H1 (cell line): ENCODE results near the gene CDKN2A. TPM values are rescaled to one million over a fixed set of nuclear protein-coding genes. Genes with fewer than 3 reads are reported as not detected.

Experiments used
- CTCF ChIA-PET: fragments of 300-600 bp; sonication (Branson Sonifier 250); formaldehyde crosslinking; loops from one replicate; lab custom pipeline; 2021; ENCODE audit not compliant: partially characterized antibody; lab: Charles Lee
- POLR2A ChIA-PET: fragments of 300-600 bp; sonication (Branson Sonifier 250); formaldehyde crosslinking; loops from one replicate; lab custom pipeline; 2021; ENCODE audit warnings: inconsistent platforms; ENCODE audit not compliant: partially characterized antibody; lab: Charles Lee
- DNase-seq, 2 experiments: peaks; one replicate each; pipeline versions ENCODE4 v3.0.0 to v3.0.0-alpha.2; 2010 to 2022; ENCODE audit warnings: low spot score in 2 of 2, low read depth in 1 of 2, mixed read lengths in 1 of 2
- FAIRE-seq: peaks from 2 replicates; lab custom pipeline; 2011; peaks lifted over from hg19 to GRCh38; lab: Jason Lieb, UNC
- H2AFZ ChIP-seq: 2 replicates; pipeline ENCODE4 v1.8.1; 2012; ENCODE audit warnings: low read length, inconsistent platforms
- H2AK5ac ChIP-seq: 2 replicates; pipeline ENCODE4 v1.6.1; 2013; ENCODE audit warnings: low read depth, low read length
- H2BK120ac ChIP-seq: replicated peaks from 2 replicates; pipeline ENCODE3; 2013; ENCODE audit warnings: low read depth, low read length, inconsistent platforms
- H2BK12ac ChIP-seq: 2 replicates; pipeline ENCODE4 v1.6.1; 2013; ENCODE audit warnings: low read depth, low read length
- H2BK15ac ChIP-seq: 2 replicates; pipeline ENCODE4 v1.6.1; 2013; ENCODE audit warnings: low read length
- H2BK20ac ChIP-seq: 2 replicates; pipeline ENCODE4 v1.6.1; 2013; ENCODE audit warnings: low read length
- H2BK5ac ChIP-seq: 2 replicates; pipeline ENCODE4 v1.6.1; 2013; ENCODE audit warnings: low read depth, low read length
- H3K14ac ChIP-seq: 2 replicates; pipeline ENCODE4 v1.6.1; 2013; ENCODE audit warnings: inconsistent platforms; ENCODE audit not compliant: insufficient read length
- H3K18ac ChIP-seq: 2 replicates; pipeline ENCODE4 v1.6.1; 2013; ENCODE audit warnings: low read length; ENCODE audit errors: extremely low read depth
- H3K23ac ChIP-seq: 2 replicates; pipeline ENCODE4 v1.6.1; 2013; ENCODE audit warnings: inconsistent platforms; ENCODE audit not compliant: insufficient read length
- H3K23me2 ChIP-seq: 2 replicates; pipeline ENCODE4 v1.6.1; 2013; ENCODE audit warnings: low read depth, low read length
- H3K27ac ChIP-seq: 2 replicates; pipeline ENCODE4 v1.6.1; 2011; ENCODE audit warnings: low read depth, low read length, inconsistent platforms
- H3K27me3 ChIP-seq, 4 experiments: replicated peaks in 1 of 4; 1 replicate in 1 of 4; 2 replicates in 3 of 4; pipeline versions ENCODE4 v1.6.1 to v1.8.1; 2011 to 2013; ENCODE audit warnings: low read length in 3 of 4, mild to moderate bottlenecking in 3 of 4, inconsistent platforms in 2 of 4, mixed read lengths in 2 of 4, moderate library complexity in 1 of 4; ENCODE audit not compliant: control insufficient read depth in 3 of 4, insufficient read depth in 3 of 4; ENCODE audit errors: extremely low read depth in 1 of 4
- H3K36me3 ChIP-seq, 4 experiments: 2 replicates each; pipeline versions ENCODE4 v1.6.1 to v1.8.1; 2011 to 2013; ENCODE audit warnings: mild to moderate bottlenecking in 4 of 4, low read length in 3 of 4, moderate library complexity in 2 of 4, control low read depth in 1 of 4, inconsistent platforms in 1 of 4; ENCODE audit not compliant: insufficient read depth in 4 of 4, control insufficient read depth in 2 of 4
- H3K4ac ChIP-seq: replicated peaks from 2 replicates; pipeline ENCODE3; 2013; ENCODE audit warnings: low read length, low read depth, mixed read lengths, inconsistent platforms; ENCODE audit not compliant: insufficient read length
- H3K4me1 ChIP-seq, 4 experiments: replicated peaks in 1 of 4; 1 replicate in 1 of 4; 2 replicates in 3 of 4; pipeline versions ENCODE4 v1.6.1 to v1.8.1; 2011 to 2013; ENCODE audit warnings: low read length in 3 of 4, inconsistent platforms in 2 of 4, mixed read lengths in 1 of 4; ENCODE audit not compliant: insufficient read depth in 4 of 4, control insufficient read depth in 3 of 4
- H3K4me2 ChIP-seq, 2 experiments: 2 replicates each; pipeline versions ENCODE4 v1.6.1 to v1.8.1; 2011 to 2013; ENCODE audit warnings: low read depth in 2 of 2, low read length in 2 of 2, control low read depth in 1 of 2, inconsistent platforms in 1 of 2, mild to moderate bottlenecking in 1 of 2; ENCODE audit not compliant: insufficient read depth in 1 of 2
- H3K4me3 ChIP-seq, 4 experiments: fragments of 200-600, 300-600 bp in 1 of 4; sonication (generic), shearing (Covaris generic), sonication (Bioruptor Twin) in 1 of 4; 2 replicates each; pipeline versions ENCODE4 v1.5.1 to v1.8.1; 2011 to 2016; ENCODE audit warnings: low read length in 4 of 4, low read depth in 3 of 4, control low read depth in 2 of 4, inconsistent platforms in 2 of 4, mild to moderate bottlenecking in 2 of 4, mixed read lengths in 1 of 4, moderate library complexity in 1 of 4; ENCODE audit not compliant: insufficient read depth in 2 of 4; ENCODE audit errors: extremely low read depth in 1 of 4
- H3K56ac ChIP-seq: replicated peaks from 2 replicates; pipeline ENCODE3; 2013; ENCODE audit warnings: low read depth, mild to moderate bottlenecking, mixed read lengths, low read length, inconsistent platforms; ENCODE audit not compliant: insufficient read length
- H3K79me1 ChIP-seq: 2 replicates; pipeline ENCODE4 v1.6.1; 2013; ENCODE audit warnings: low read depth, low read length, control low read depth
- H3K79me2 ChIP-seq, 2 experiments: 2 replicates each; pipeline versions ENCODE4 v1.6.1 to v1.8.1; 2012 to 2013; ENCODE audit warnings: low read length in 2 of 2, mild to moderate bottlenecking in 2 of 2, inconsistent platforms in 1 of 2; ENCODE audit not compliant: insufficient read depth in 2 of 2, control insufficient read depth in 1 of 2
- H3K9ac ChIP-seq, 4 experiments: replicated peaks in 1 of 4; 1 replicate in 1 of 4; 2 replicates in 3 of 4; pipeline versions ENCODE4 v1.6.1 to v1.8.1; 2011 to 2013; ENCODE audit warnings: low read depth in 3 of 4, low read length in 3 of 4, control low read depth in 2 of 4, mild to moderate bottlenecking in 2 of 4, moderate library complexity in 2 of 4, inconsistent platforms in 1 of 4; ENCODE audit errors: extremely low read depth in 1 of 4
- H3K9me3 ChIP-seq, 2 experiments: 2 replicates each; pipeline versions ENCODE4 v1.6.1 to v1.8.1; 2012 to 2013; ENCODE audit warnings: mild to moderate bottlenecking in 2 of 2, moderate library complexity in 2 of 2, control low read depth in 1 of 2, inconsistent platforms in 1 of 2, low read depth in 1 of 2, low read length in 1 of 2, mixed read lengths in 1 of 2; ENCODE audit not compliant: insufficient read depth in 2 of 2
- H4K20me1 ChIP-seq, 2 experiments: replicated peaks in 1 of 2; 2 replicates each; pipeline versions ENCODE3 to v1.8.1; 2011 to 2013; ENCODE audit warnings: inconsistent platforms in 2 of 2, low read length in 2 of 2, mild to moderate bottlenecking in 1 of 2; ENCODE audit not compliant: insufficient read depth in 2 of 2, control insufficient read depth in 1 of 2
- H4K5ac ChIP-seq: 2 replicates; pipeline ENCODE4 v1.6.1; 2013; ENCODE audit warnings: low read length, low read depth, mixed read lengths, inconsistent platforms; ENCODE audit not compliant: insufficient read length
- H4K8ac ChIP-seq: 2 replicates; pipeline ENCODE4 v1.8.0; 2013; ENCODE audit warnings: mild to moderate bottlenecking, moderate library complexity, low read length, inconsistent platforms; ENCODE audit not compliant: insufficient read depth; ENCODE audit errors: extremely low read depth
- H4K91ac ChIP-seq: replicated peaks from 2 replicates; pipeline ENCODE3; 2013; ENCODE audit warnings: low read length, mixed read lengths, inconsistent platforms; ENCODE audit not compliant: insufficient read length
- ATF2 ChIP-seq: IDR thresholded peaks from 2 replicates; pipeline ENCODE4 v1.6.1; 2012; ENCODE audit warnings: low read length, inconsistent platforms
- POU5F1 ChIP-seq: IDR thresholded peaks from 2 replicates; pipeline ENCODE4 v1.6.1; 2011; ENCODE audit warnings: low read depth, mild to moderate bottlenecking, low read length, moderate library complexity
- SIN3A ChIP-seq, 2 experiments: IDR thresholded peaks in 1 of 2; conservative IDR thresholded peaks in 1 of 2; 2 replicates each; pipeline ENCODE4 v1.6.1; 2011 to 2012; ENCODE audit warnings: low read length in 2 of 2, improper control_type of control experiment in 1 of 2, low read depth in 1 of 2, mild to moderate bottlenecking in 1 of 2
- TEAD4 ChIP-seq: IDR thresholded peaks from 2 replicates; pipeline ENCODE4 v1.6.1; 2012; ENCODE audit warnings: low read depth, low read length, inconsistent platforms, mixed read lengths
- WGBS, 2 experiments: shearing (Covaris generic) in 1 of 2; methylation state at CpG; one replicate each; pipeline versions ENCODE4 v1.1.6 to v1.1.7; 2013 to 2015; ENCODE audit warnings: low lambda C conversion rate in 2 of 2, mixed read lengths in 2 of 2, inconsistent platforms in 1 of 2, low coverage in 1 of 2, missing lambda C conversion rate in 1 of 2; ENCODE audit not compliant: insufficient replicate concordance in 2 of 2, insufficient coverage in 1 of 2, insufficient read length in 1 of 2; ENCODE audit errors: extremely low coverage in 1 of 2, missing lambda C conversion rate in 1 of 2; 5-methylcytosine and 5-hydroxymethylcytosine counted together
- polyA plus RNA-seq, 7 experiments: library from polyadenylated mRNA; depleted of rRNA in 3 of 7; stranded (reverse) in 5 of 7; unstranded in 2 of 7; fragments of >200 nt in 5 of 7; fragments of 200-250 nt in 2 of 7; gene quantifications; 1 replicate in 5 of 7; 2 replicates in 1 of 7; 4 replicates in 1 of 7; pipeline versions ENCODE4 v1.2.1 to v1.2.3, GENCODE V29; 2011 to 2013; ENCODE audit warnings: missing spikeins in 2 of 7, mixed read lengths in 2 of 7
- total RNA-seq: library from RNA; stranded (reverse); fragmentation: NEBNext Ultra II Directional; extraction: Animal tissue kit (Norgen Biotek cat#: 25700); gene quantifications from 2 replicates; pipeline ENCODE4 v1.2.1, GENCODE V29; 2021

Gene CDKN2A
- total and polyA plus RNA-seq, 2 of the 8 experiments (the other 6 are each of a cell fraction or from before 2014, with no cell fraction given) = 0.51 to 0.73 TPM

GRCh38 chr9:22037954-22038690 is 43.9 kb upstream of the CDKN2A start:
- H4K5ac ChIP-seq = no peak overlapping the region
- H3K23me2 ChIP-seq = no peaks in the 10 kb centered on the region
- no peak overlapping the region for H3K18ac ChIP-seq
- CTCF ChIA-PET = interaction anchor here (0.5 to 4.7 kb wide), 19 partner anchors 8 to 1268 kb away, joined by 3 to 32 read pairs (median 5); no protein-coding TSS in a partner anchor
- POLR2A ChIA-PET = no interaction called here
- H2BK5ac ChIP-seq = no peak overlapping the region
- no peak overlapping the region for H2BK20ac ChIP-seq
- peak; percentile 7 for FAIRE-seq
- H2BK120ac ChIP-seq = no peak overlapping the region
- H3K27ac ChIP-seq = no peak overlapping the region
- peaks cover 0 to 4% (median 0%) of the 10 kb centered on the region in 4 experiments; a peak in 1 of 7 replicates for H3K4me1 ChIP-seq
- H3K79me1 ChIP-seq = no peaks in the 10 kb centered on the region
- H3K4ac ChIP-seq = no peak overlapping the region
- H3K27me3 ChIP-seq = no peaks in the 10 kb centered on the region
- no peak overlapping the region for H2BK15ac ChIP-seq
- no peaks in the 10 kb centered on the region for H4K20me1 ChIP-seq
- H3K56ac ChIP-seq = no peak overlapping the region
- no peak overlapping the region for H3K9ac ChIP-seq
- H3K4me2 ChIP-seq = no peak overlapping the region
- no peak overlapping the region for H4K91ac ChIP-seq
- 73% methylated on average over 2 of the region's 2 CpGs; no CpG with 5 or more reads in 1 of the 2 experiments for WGBS, 2 experiments
- no peak overlapping the region for H3K4me3 ChIP-seq
- H2AK5ac ChIP-seq = no peak overlapping the region
- H3K36me3 ChIP-seq = no peaks in the 10 kb centered on the region
- H4K8ac ChIP-seq = no peak overlapping the region
- no peak overlapping the region for H3K14ac ChIP-seq
- H3K79me2 ChIP-seq = no peaks in the 10 kb centered on the region
- no peaks in the 10 kb centered on the region for H3K9me3 ChIP-seq
- H3K23ac ChIP-seq = no peak overlapping the region
- no peak overlapping the region for H2AFZ ChIP-seq
- no peak overlapping the region for H2BK12ac ChIP-seq
- no peak for DNase-seq
- TF ChIP-seq ATF2 (no peak), SIN3A (conservative IDR thresholded peaks at IDR 0.05 in 1 of 2, IDR thresholded peaks at IDR 0.05 in 1 of 2; ENCODE audit: low read depth in 1 of 2, low read length in 2 of 2) (no peak), POU5F1 (no peak), TEAD4 (no peak)
